HFFc6 (cell line): ENCODE data around the gene CD81. TPM values are rescaled to one million over a fixed set of nuclear protein-coding genes. Genes with fewer than 3 reads are reported as not detected.

Experiments used
- DNase-seq: peaks from one replicate; pipeline ENCODE4 v3.0.0-alpha.2; 2018
- H3K27ac Mint-ChIP-seq: 2 replicates; pipeline ENCODE4 v1.8.0; 2020; ENCODE audit warnings: mild to moderate bottlenecking, mixed read lengths
- H3K27me3 Mint-ChIP-seq: 2 replicates; pipeline ENCODE4 v1.8.0; 2021; ENCODE audit warnings: mild to moderate bottlenecking, moderate library complexity, mixed read lengths; ENCODE audit not compliant: insufficient read depth
- H3K36me3 Mint-ChIP-seq: 2 replicates; pipeline ENCODE4 v1.8.0; 2021; ENCODE audit warnings: low read depth, mixed read lengths
- H3K4me1 Mint-ChIP-seq: 2 replicates; pipeline ENCODE4 v1.8.0; 2020; ENCODE audit warnings: low read depth, mixed read lengths
- H3K4me3 Mint-ChIP-seq: 2 replicates; pipeline ENCODE4 v1.8.0; 2020; ENCODE audit warnings: mild to moderate bottlenecking, moderate library complexity, mixed read lengths
- H3K9me3 Mint-ChIP-seq: 2 replicates; pipeline ENCODE4 v1.8.0; 2020; ENCODE audit warnings: mild to moderate bottlenecking, mixed read lengths
- CTCF ChIP-seq: fragments of 200-600 bp; sonication (generic); IDR thresholded peaks from 2 replicates; pipeline ENCODE4 v1.5.0; 2021; ENCODE audit warnings: antibody characterized with exemption, mild to moderate bottlenecking
- total RNA-seq, 6 experiments: library from RNA; stranded (reverse); fragmentation: NEBNext Ultra II Directional; extraction: Animal tissue kit (Norgen Biotek cat#: 25700); gene quantifications; 2 replicates in 1 of 6; 3 replicates in 5 of 6; pipeline ENCODE4 v1.2.3, GENCODE V29; 2021

The CD81 gene
- total RNA-seq, 6 experiments from 2014 or later, result 540 to 738 (median 627) TPM

- no peaks in the 10 kb centered on the region for H3K36me3 Mint-ChIP-seq
- no peaks in the 10 kb centered on the region for H3K9me3 Mint-ChIP-seq
- H3K27me3 Mint-ChIP-seq, result peaks cover 11% of the 10 kb centered on the region
- no peak for TF ChIP-seq CTCF
- no peaks in the 10 kb centered on the region for H3K4me1 Mint-ChIP-seq
- no peak for DNase-seq
- H3K27ac Mint-ChIP-seq, result no peak overlapping the region
- H3K4me3 Mint-ChIP-seq, result no peak overlapping the region
These were observed 50.7 kb downstream of the CD81 start for GRCh38 chr11:2427721-2428321.

GRCh38 chr11:2428322-2428795 lies 51.2 kb downstream of the CD81 start:
- Mint-ChIP-seq H3K27ac (no peak overlapping the region), H3K36me3 (no peaks in the 10 kb centered on the region), H3K4me3 (no peak overlapping the region), H3K27me3 (peaks cover 11% of the 10 kb centered on the region), H3K4me1 (no peaks in the 10 kb centered on the region), H3K9me3 (no peaks in the 10 kb centered on the region)
- TF ChIP-seq CTCF, result peak; percentile 90
- peak; percentile 34 for DNase-seq

GRCh38 chr11:2431395-2431794 lies 54.3 kb downstream of the CD81 start:
- Mint-ChIP-seq H3K9me3 (no peaks in the 10 kb centered on the region), H3K36me3 (no peaks in the 10 kb centered on the region), H3K27me3 (peaks cover 6% of the 10 kb centered on the region), H3K4me3 (no peak overlapping the region), H3K4me1 (no peaks in the 10 kb centered on the region), H3K27ac (no peak overlapping the region)
- no peak for DNase-seq
- no peak for TF ChIP-seq CTCF

- no peaks in the 10 kb centered on the region for H3K9me3 Mint-ChIP-seq
- DNase-seq, result no peak
- H3K4me3 Mint-ChIP-seq, result no peak overlapping the region
- H3K27ac Mint-ChIP-seq, result no peak overlapping the region
- H3K27me3 Mint-ChIP-seq, result peaks cover 6% of the 10 kb centered on the region
- no peaks in the 10 kb centered on the region for H3K36me3 Mint-ChIP-seq
- no peak for TF ChIP-seq CTCF
- H3K4me1 Mint-ChIP-seq, result no peaks in the 10 kb centered on the region
These were observed 55.1 kb downstream of the CD81 start for GRCh38 chr11:2432171-2432621.

GRCh38 chr11:2432628-2433071 lies 55.5 kb downstream of the CD81 start:
- Mint-ChIP-seq H3K27me3 (peaks cover 6% of the 10 kb centered on the region), H3K27ac (no peak overlapping the region), H3K4me3 (no peak overlapping the region), H3K36me3 (no peaks in the 10 kb centered on the region), H3K9me3 (no peaks in the 10 kb centered on the region), H3K4me1 (no peaks in the 10 kb centered on the region)
- no peak for TF ChIP-seq CTCF
- no peak for DNase-seq
